Mammary epithelial cell (primary cell): ENCODE results near the gene FCRL5.
"Not testable (repeated sequence)": the region's sequence is repeated elsewhere in the genome, so short reads cannot be mapped to it uniquely, and the experiment has no call there.

ENCODE experiments used
- EZH2 ChIP-seq: IDR thresholded peaks from 2 replicates; pipeline ENCODE4 v1.6.1; 2012; ENCODE audit warnings: low read length, inconsistent platforms, borderline replicate concordance
- TF ChIP-seq, protein P1 (sequence below), 2 donors: IDR thresholded peaks in 1 of 2; conservative IDR thresholded peaks in 1 of 2; 2 replicates each; pipeline ENCODE4 v1.5.1; 2011 to 2012; ENCODE audit warnings: inconsistent platforms in 2 of 2, low read length in 2 of 2, mild to moderate bottlenecking in 2 of 2, control low read depth in 1 of 2, low read depth in 1 of 2; ENCODE audit not compliant: insufficient read depth in 1 of 2; ENCODE audit errors: extremely low read depth in 1 of 2

GRCh38 chr1:157486400-157486799, 65.9 kb downstream of the FCRL5 start:
- TF ChIP-seq, protein P1, sequence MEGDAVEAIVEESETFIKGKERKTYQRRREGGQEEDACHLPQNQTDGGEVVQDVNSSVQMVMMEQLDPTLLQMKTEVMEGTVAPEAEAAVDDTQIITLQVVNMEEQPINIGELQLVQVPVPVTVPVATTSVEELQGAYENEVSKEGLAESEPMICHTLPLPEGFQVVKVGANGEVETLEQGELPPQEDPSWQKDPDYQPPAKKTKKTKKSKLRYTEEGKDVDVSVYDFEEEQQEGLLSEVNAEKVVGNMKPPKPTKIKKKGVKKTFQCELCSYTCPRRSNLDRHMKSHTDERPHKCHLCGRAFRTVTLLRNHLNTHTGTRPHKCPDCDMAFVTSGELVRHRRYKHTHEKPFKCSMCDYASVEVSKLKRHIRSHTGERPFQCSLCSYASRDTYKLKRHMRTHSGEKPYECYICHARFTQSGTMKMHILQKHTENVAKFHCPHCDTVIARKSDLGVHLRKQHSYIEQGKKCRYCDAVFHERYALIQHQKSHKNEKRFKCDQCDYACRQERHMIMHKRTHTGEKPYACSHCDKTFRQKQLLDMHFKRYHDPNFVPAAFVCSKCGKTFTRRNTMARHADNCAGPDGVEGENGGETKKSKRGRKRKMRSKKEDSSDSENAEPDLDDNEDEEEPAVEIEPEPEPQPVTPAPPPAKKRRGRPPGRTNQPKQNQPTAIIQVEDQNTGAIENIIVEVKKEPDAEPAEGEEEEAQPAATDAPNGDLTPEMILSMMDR (conservative IDR thresholded peaks at IDR 0.05 in 1 of 2, IDR thresholded peaks at IDR 0.05 in 1 of 2; ENCODE audit: extremely low read depth in 1 of 2, insufficient read depth in 1 of 2, low read depth in 1 of 2, low read length in 2 of 2) = not testable (repeated sequence)
- not testable (repeated sequence) for TF ChIP-seq EZH2
